NCI-H1048 (cell line): ENCODE results near the gene CYP1A2.
"Not testable (repeated sequence)": the region's sequence is repeated elsewhere in the genome, so short reads cannot be mapped to it uniquely, and the experiment has no call there.

Experiments
- DNase-seq: peaks from one replicate; lab custom pipeline; 2025; lab: John Stamatoyannopoulos, UW

CYP1A2 gene

GRCh38 chr15:74776821-74777768 lies 28.4 kb downstream of the CYP1A2 start:
- no peak for DNase-seq

GRCh38 chr15:74777769-74778598 lies 29.3 kb downstream of the CYP1A2 start:
- no peak for DNase-seq

- DNase-seq = no peak
Measured at GRCh38 chr15:74778599-74778970, 29.9 kb downstream of the CYP1A2 start.

- DNase-seq = no peak
Measured at GRCh38 chr15:74779162-74779648, 30.6 kb downstream of the CYP1A2 start.

GRCh38 chr15:74780523-74781430 lies 32.1 kb downstream of the CYP1A2 start:
- DNase-seq = no peak

- DNase-seq = peak; percentile 50
Measured at GRCh38 chr15:74781431-74782258, 33.0 kb downstream of the CYP1A2 start, which contains the start of gene CSK. Gene CSK, plus strand, starts transcription at chr15:74782080. Its CDS starts 16,218 bp downstream, at chr15:74798298.

GRCh38 chr15:74782259-74783071 lies 33.8 kb downstream of the CYP1A2 start:
- DNase-seq = no peak

GRCh38 chr15:74783072-74783807 lies 34.6 kb downstream of the CYP1A2 start:
- DNase-seq = no peak

- DNase-seq = no peak
Measured at GRCh38 chr15:74783808-74784175, 35.1 kb downstream of the CYP1A2 start.

- no peak for DNase-seq
Measured at GRCh38 chr15:74784426-74785193, 36.0 kb downstream of the CYP1A2 start.

- DNase-seq = no peak
Measured at GRCh38 chr15:74785194-74786032, 36.8 kb downstream of the CYP1A2 start.

GRCh38 chr15:74786081-74786480 lies 37.4 kb downstream of the CYP1A2 start:
- DNase-seq = not testable (repeated sequence)

GRCh38 chr15:74786551-74787165 lies 38.0 kb downstream of the CYP1A2 start:
- no peak for DNase-seq

GRCh38 chr15:74787251-74788041 lies 38.8 kb downstream of the CYP1A2 start:
- peak; percentile 7 for DNase-seq

GRCh38 chr15:74788042-74788682 lies 39.5 kb downstream of the CYP1A2 start:
- no peak for DNase-seq
